Measurements from ENCODE around the gene TAAR5. TPM values are rescaled to one million over a fixed set of nuclear protein-coding genes. Genes with fewer than 3 reads are reported as not detected.
"Not testable (repeated sequence)": the region's sequence is repeated elsewhere in the genome, so short reads cannot be mapped to it uniquely, and the experiment has no call there.

Gene TAAR5
- total RNA-seq, 4 donors from 2014 or later: not detected

DNA sequence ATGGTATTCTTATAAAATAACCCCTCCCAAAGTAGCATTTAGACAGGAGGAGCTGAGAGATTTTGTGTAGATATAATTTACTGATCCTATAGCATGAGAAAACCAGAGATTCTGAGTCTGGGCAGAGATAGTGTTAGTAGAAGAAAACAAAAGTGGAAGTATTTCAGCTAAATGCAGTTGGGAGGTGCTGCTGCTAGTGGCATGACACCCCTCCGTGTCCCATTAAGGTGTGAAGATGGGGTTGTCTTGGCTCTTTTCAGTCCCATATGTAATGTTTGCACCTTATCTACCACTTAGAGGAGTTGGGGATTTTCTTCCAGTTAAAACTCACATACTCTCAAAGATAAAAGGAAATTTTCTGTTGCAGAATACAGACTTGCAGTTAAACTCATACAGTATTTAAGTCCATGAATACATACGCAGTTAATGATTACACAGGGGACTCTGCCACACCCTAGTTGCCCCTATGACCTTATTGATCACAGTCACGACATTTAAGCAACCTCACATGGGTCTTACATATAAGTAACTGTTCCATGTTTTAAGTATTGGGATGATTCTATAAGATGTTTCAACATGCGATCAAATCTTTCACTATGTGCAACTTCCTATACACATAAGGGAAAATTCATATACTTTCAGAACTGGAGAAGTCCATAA lies 23.0 kb upstream of the TAAR5 start:
- ATAC-seq (no peak), DNase-seq (no peak)
- no peaks in the 10 kb centered on the region for H3K4me1 ChIP-seq
- H3K27ac ChIP-seq: no peak overlapping the region
- no peak overlapping the region for H3K4me3 ChIP-seq
- in situ Hi-C loops (cut with MboI; ENCODE audit: low sequenced_read_pairs in 4 of 4): no loop called here
- H3K36me3 ChIP-seq: no peaks in the 10 kb centered on the region
- no peaks in the 10 kb centered on the region for H3K27me3 ChIP-seq
- intact Hi-C loops (cut with DNase I; ENCODE audit: low total_unique reads): no loop called here
- no peak for TF ChIP-seq POLR2A (IDR thresholded peaks at IDR 0.05)
- no peak for TF ChIP-seq CTCF (IDR thresholded peaks at IDR 0.05 in 4 of 5, conservative IDR thresholded peaks at IDR 0.05 in 1 of 5)
- no peaks in the 10 kb centered on the region for H3K9me3 ChIP-seq

DNA sequence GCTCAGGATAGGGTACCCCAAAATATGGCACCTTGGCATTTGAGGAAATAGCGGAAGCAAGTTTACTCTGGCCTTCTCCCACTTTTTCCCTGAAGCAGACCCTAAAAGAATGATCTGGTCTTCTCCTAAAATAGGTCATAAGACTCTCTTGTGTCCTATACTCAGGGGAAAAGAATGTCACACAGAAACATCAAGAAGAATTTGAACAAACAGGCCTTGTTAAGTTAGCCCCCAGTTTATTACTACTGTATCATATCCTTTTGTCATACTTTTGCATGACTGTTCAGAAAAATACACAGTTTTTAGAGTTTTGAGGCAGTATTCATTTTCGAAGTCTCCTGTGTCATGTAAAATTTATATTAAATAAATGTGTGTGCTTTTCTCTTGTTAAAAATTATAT lies 22.1 kb upstream of the TAAR5 start:
- in situ Hi-C loops (cut with MboI; ENCODE audit: low sequenced_read_pairs in 4 of 4): no loop called here
- ATAC-seq (no peak), DNase-seq (no peak)
- TF ChIP-seq POLR2A (IDR thresholded peaks at IDR 0.05) (no peak), CTCF (IDR thresholded peaks at IDR 0.05 in 4 of 5, conservative IDR thresholded peaks at IDR 0.05 in 1 of 5) (no peak)
- Histone ChIP-seq H3K4me3 (no peak overlapping the region), H3K27ac (no peak overlapping the region), H3K27me3 (no peaks in the 10 kb centered on the region), H3K36me3 (no peaks in the 10 kb centered on the region), H3K9me3 (no peaks in the 10 kb centered on the region), H3K4me1 (no peaks in the 10 kb centered on the region)
- intact Hi-C loops (cut with DNase I; ENCODE audit: low total_unique reads): no loop called here

GRCh38 chr6:132607544-132608233 lies 18.1 kb upstream of the TAAR5 start:
- in situ Hi-C loops (cut with MboI; ENCODE audit: low sequenced_read_pairs in 4 of 4): no loop called here
- no peak overlapping the region for H3K27ac ChIP-seq
- H3K4me3 ChIP-seq: no peak overlapping the region
- H3K9me3 ChIP-seq: no peaks in the 10 kb centered on the region
- ATAC-seq: no peak
- no peak for TF ChIP-seq CTCF (IDR thresholded peaks at IDR 0.05 in 4 of 5, conservative IDR thresholded peaks at IDR 0.05 in 1 of 5)
- no peak for TF ChIP-seq POLR2A (IDR thresholded peaks at IDR 0.05)
- intact Hi-C loops (cut with DNase I; ENCODE audit: low total_unique reads): no loop called here
- DNase-seq: no peak
- no peaks in the 10 kb centered on the region for H3K4me1 ChIP-seq
- no peaks in the 10 kb centered on the region for H3K27me3 ChIP-seq
- H3K36me3 ChIP-seq: no peaks in the 10 kb centered on the region

GRCh38 chr6:132604635-132605152 lies 15.2 kb upstream of the TAAR5 start:
- H3K27ac ChIP-seq: no peak overlapping the region
- no peaks in the 10 kb centered on the region for H3K27me3 ChIP-seq
- TF ChIP-seq POLR2A (IDR thresholded peaks at IDR 0.05): no peak
- in situ Hi-C loops (cut with MboI; ENCODE audit: low sequenced_read_pairs in 4 of 4): no loop called here
- no peaks in the 10 kb centered on the region for H3K4me1 ChIP-seq
- no peak overlapping the region for H3K4me3 ChIP-seq
- no peaks in the 10 kb centered on the region for H3K9me3 ChIP-seq
- intact Hi-C loops (cut with DNase I; ENCODE audit: low total_unique reads): no loop called here
- ATAC-seq: no peak
- no peak for DNase-seq
- H3K36me3 ChIP-seq: no peaks in the 10 kb centered on the region

- H3K27ac ChIP-seq; H3K27me3 ChIP-seq; H3K9me3 ChIP-seq; H3K4me1 ChIP-seq; DNase-seq; H3K4me3 ChIP-seq; in situ Hi-C loops (cut with MboI; ENCODE audit: low sequenced_read_pairs in 4 of 4); intact Hi-C loops (cut with DNase I; ENCODE audit: low total_unique reads); ATAC-seq; H3K36me3 ChIP-seq: not testable (repeated sequence)
Measured at GRCh38 chr6:132600900-132601299, 11.4 kb upstream of the TAAR5 start.

Data from gastrocnemius medialis (tissue), 4 donors.